Immature natural killer cell (primary cell): Measurements from ENCODE around the gene CSF1. TPM values are rescaled to one million over a fixed set of nuclear protein-coding genes. Genes with fewer than 3 reads are reported as not detected.

Source experiments
- DNase-seq, 3 donors: peaks; one replicate each; pipeline ENCODE4 v3.0.0; 2022; ENCODE audit warnings: mixed read lengths in 1 of 3
- H3K27ac Mint-ChIP-seq, 6 donors: one replicate each; pipeline ENCODE4 v1.8.0; 2020; ENCODE audit warnings: mixed read lengths in 6 of 6, mild to moderate bottlenecking in 5 of 6, inconsistent platforms in 4 of 6, moderate library complexity in 3 of 6
- H3K27me3 Mint-ChIP-seq, 3 donors: one replicate each; pipeline ENCODE4 v1.8.0; 2020 to 2021; ENCODE audit warnings: low read depth in 3 of 3, mild to moderate bottlenecking in 3 of 3, mixed read lengths in 3 of 3, moderate library complexity in 3 of 3, inconsistent platforms in 1 of 3
- H3K36me3 Mint-ChIP-seq, 3 donors: one replicate each; pipeline ENCODE4 v1.8.0; 2020; ENCODE audit warnings: mixed read lengths in 3 of 3, inconsistent platforms in 2 of 3, mild to moderate bottlenecking in 2 of 3
- H3K4me1 Mint-ChIP-seq, 2 donors: one replicate each; pipeline ENCODE4 v1.8.0; 2020; ENCODE audit warnings: inconsistent platforms in 2 of 2, mild to moderate bottlenecking in 2 of 2, mixed read lengths in 2 of 2, moderate library complexity in 1 of 2
- H3K4me3 Mint-ChIP-seq, 5 donors: one replicate each; pipeline ENCODE4 v1.8.0; 2020; ENCODE audit warnings: mild to moderate bottlenecking in 5 of 5, mixed read lengths in 5 of 5, inconsistent platforms in 3 of 5, moderate library complexity in 3 of 5
- H3K9me3 Mint-ChIP-seq, 6 donors: one replicate each; pipeline ENCODE4 v1.8.0; 2020; ENCODE audit warnings: mild to moderate bottlenecking in 6 of 6, mixed read lengths in 6 of 6, inconsistent platforms in 4 of 6, moderate library complexity in 3 of 6
- polyA plus RNA-seq, 3 donors: library from polyadenylated mRNA; unstranded; fragments of 300-500 nt; fragmentation: Illumina TruSeq; gene quantifications; one replicate each; pipeline ENCODE4 v1.2.3, GENCODE V29; 2021

Gene CSF1
- polyA plus RNA-seq, 3 donors from 2014 or later, result 0.55 to 0.97 (median 0.65) TPM

DNA sequence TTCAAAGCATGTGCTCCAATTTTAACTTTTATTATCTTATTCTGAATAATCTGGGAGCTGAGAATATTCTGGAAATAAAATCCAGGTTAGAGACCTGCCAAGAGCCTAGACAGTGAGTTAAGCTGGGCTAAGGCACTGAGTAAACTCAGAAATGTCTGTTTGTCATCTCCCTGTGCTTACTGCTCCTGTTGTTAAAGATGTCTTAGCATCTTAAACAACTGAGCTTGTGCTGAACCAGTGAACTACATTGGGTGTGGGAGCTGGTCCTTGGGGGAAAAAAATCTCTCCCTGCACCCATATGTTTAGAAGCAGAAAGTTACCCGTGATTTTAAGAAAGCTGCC, 49.0 kb downstream of the CSF1 start:
- no peaks in the 10 kb centered on the region for H3K36me3 Mint-ChIP-seq
- H3K27me3 Mint-ChIP-seq, result peaks cover 0 to 15% (median 12%) of the 10 kb centered on the region in 3 donors
- H3K4me1 Mint-ChIP-seq, result no peaks in the 10 kb centered on the region
- no peak overlapping the region for H3K27ac Mint-ChIP-seq
- no peak overlapping the region for H3K4me3 Mint-ChIP-seq
- no peaks in the 10 kb centered on the region for H3K9me3 Mint-ChIP-seq
- DNase-seq, result no peak

DNA sequence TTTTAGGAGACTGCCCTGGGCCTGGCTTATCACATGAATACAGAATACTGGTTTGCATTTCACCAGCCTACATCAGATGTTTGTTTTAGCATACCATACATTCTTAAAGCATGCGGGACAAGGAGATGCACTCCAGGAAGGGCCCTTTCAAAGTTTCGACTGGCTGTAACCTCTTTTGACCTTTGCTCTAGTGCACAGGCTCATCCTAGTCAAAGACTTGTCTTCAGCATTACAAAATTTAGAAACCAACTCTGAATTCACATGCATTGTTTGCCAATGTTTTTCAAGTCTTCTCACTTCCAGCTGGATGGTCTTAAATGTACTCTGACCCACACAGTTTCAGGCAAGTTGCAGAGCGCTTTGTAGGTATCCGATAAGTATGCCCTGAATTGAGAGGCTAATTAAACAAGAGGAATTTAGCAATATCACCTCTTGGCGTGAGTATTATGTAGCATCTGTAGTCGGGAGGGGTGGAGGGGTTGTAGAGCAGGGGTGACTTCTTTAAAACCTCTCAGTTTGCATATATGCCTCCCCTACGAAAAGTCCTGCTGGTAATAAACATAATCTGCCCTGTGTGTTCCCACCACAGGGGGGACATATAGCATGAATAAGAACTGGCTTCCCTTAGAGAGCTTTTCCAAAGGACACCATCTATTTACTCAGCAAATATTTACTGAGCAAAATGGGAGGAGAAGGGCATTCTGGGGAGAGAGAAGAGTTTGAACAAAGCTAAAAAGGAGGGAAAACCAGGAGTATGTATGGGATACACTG, 49.5 kb downstream of the CSF1 start:
- no peaks in the 10 kb centered on the region for H3K9me3 Mint-ChIP-seq
- H3K27ac Mint-ChIP-seq, result no peak overlapping the region
- H3K4me1 Mint-ChIP-seq, result no peaks in the 10 kb centered on the region
- no peak overlapping the region for H3K4me3 Mint-ChIP-seq
- peaks cover 0 to 4% (median 0%) of the 10 kb centered on the region in 3 donors for H3K36me3 Mint-ChIP-seq
- no peak for DNase-seq
- H3K27me3 Mint-ChIP-seq, result peaks cover 0 to 14% (median 12%) of the 10 kb centered on the region in 3 donors

DNA sequence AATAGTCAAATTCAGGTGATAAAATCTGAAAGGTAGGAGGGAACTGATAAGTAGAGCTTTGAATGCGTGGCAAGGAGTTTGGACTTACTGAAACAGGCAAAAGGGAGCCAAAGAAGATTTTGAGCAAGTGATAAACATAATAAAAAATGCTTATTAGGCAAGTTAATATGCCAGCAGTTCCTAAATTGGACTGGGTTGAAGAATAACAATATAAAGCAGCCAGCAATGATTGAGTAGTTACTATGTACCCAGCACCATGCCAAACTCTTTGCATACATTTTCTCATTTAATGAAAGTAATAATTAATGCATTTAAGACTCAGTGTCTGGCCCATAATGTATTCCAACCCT, 50.1 kb downstream of the CSF1 start:
- H3K27me3 Mint-ChIP-seq, result peaks cover 0 to 14% (median 11%) of the 10 kb centered on the region in 3 donors

DNA sequence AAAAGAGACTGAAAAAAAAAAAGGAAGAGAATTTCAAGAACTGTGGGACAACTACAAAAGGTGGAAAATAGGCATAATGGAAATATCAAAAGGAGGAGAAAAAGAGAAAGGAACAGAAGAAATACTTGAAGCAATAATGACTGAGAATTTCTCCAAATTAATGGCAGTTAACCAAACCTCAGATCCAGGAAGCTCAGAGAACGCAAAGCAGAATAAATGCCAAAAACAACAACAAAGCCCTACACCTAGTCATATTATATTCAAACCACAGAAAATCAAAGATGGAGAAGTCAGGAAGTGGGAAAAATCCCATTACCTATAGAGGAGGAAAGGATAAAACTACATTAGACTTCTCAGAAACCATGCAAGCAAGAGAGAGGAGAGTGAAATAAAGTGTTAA, 53.2 kb downstream of the CSF1 start:
- no peaks in the 10 kb centered on the region for H3K4me1 Mint-ChIP-seq
- no peak for DNase-seq
- peaks cover 0 to 8% (median 0%) of the 10 kb centered on the region in 3 donors for H3K36me3 Mint-ChIP-seq
- H3K4me3 Mint-ChIP-seq, result no peak overlapping the region
- H3K27ac Mint-ChIP-seq, result no peak overlapping the region
- H3K27me3 Mint-ChIP-seq, result peaks cover 4 to 12% (median 11%) of the 10 kb centered on the region in 3 donors
- no peaks in the 10 kb centered on the region for H3K9me3 Mint-ChIP-seq

More for the DNA sequence above, 50.1 kb downstream of the CSF1 start:
- Mint-ChIP-seq H3K4me3 (no peak overlapping the region), H3K4me1 (no peaks in the 10 kb centered on the region), H3K9me3 (no peaks in the 10 kb centered on the region), H3K36me3 (peaks cover 0 to 8% (median 0%) of the 10 kb centered on the region in 3 donors), H3K27ac (no peak overlapping the region)
- no peak for DNase-seq

DNA sequence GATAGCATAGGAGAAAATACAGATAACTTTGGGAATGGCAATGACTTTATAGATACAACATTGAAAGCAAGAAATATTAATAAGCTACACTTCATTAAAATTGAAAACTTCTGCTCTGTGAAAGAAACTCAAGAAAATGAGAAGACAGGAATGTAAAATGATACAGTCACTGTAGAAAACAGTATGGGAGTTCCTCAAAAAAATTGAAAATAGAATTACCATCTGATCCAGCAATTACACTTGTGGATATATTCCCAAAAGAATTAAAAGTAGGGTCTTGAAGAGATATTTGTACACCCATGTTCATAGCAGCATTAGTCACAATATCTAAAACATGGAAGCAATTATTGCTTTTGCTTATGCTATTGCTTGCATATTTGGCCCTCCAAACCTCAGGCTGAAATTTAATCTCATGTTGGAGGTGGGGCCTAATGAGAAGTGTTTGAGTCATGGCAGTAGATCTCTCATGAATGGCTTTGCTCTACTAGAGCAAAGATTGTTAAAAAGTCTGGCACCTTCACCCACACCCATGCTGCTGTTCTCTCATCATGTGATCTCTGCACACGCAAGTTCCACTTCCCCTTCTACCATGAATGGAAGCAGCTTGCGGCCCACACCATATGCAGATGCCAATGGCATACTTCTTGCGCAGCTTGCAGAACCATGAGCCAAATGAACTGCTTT, 58.6 kb downstream of the CSF1 start:
- no peak for DNase-seq
- Mint-ChIP-seq H3K27ac (no peak overlapping the region), H3K36me3 (peaks cover 0 to 8% (median 0%) of the 10 kb centered on the region in 3 donors), H3K27me3 (peaks cover 5 to 11% (median 6%) of the 10 kb centered on the region in 3 donors), H3K4me1 (no peaks in the 10 kb centered on the region), H3K4me3 (no peak overlapping the region), H3K9me3 (no peaks in the 10 kb centered on the region)

DNA sequence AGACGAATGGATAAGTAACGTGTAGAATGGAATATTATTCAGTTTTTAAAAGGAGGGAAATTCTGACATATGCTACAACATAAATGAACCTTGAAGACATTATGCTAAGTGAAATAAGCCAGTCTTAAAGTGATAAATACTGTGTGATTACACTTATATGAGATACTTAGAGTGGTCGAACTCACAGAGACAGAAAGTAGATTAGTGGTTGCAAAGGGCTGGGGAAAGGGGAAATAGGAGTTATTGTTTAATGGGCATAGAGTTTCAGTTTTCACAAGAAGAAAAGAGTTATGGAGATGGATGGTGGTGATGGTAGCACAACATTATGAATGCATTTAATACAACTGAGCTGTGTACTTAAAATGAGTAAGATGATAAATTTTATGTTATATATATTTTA, 59.3 kb downstream of the CSF1 start:
- Mint-ChIP-seq H3K9me3 (no peaks in the 10 kb centered on the region), H3K4me1 (no peaks in the 10 kb centered on the region), H3K4me3 (no peak overlapping the region), H3K27ac (no peak overlapping the region), H3K36me3 (peaks cover 0 to 7% (median 0%) of the 10 kb centered on the region in 3 donors), H3K27me3 (peaks cover 5 to 11% (median 7%) of the 10 kb centered on the region in 3 donors)
- no peak for DNase-seq

DNA sequence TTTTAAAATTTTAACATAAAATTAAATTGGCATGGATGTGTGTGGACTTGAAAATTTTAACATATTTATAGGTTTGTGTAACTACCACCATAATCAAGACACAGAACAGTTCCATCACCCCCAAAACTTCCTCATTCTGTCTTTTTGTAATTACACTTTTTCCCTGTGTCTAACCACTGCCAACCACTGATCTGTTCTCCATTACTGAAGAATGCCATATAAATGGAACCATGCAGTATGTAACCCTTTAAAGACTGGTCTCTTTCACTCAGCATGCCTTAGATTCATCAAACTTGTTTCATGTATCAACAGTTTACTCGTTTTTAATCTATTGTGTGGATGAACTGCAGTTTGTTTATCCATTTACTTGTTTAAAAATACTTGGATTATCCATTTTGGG, 60.9 kb downstream of the CSF1 start:
- DNase-seq, result no peak
- Mint-ChIP-seq H3K9me3 (no peaks in the 10 kb centered on the region), H3K36me3 (no peaks in the 10 kb centered on the region), H3K4me3 (no peak overlapping the region), H3K27ac (no peak overlapping the region), H3K4me1 (no peaks in the 10 kb centered on the region), H3K27me3 (peaks cover 5 to 11% (median 7%) of the 10 kb centered on the region in 3 donors)

DNA sequence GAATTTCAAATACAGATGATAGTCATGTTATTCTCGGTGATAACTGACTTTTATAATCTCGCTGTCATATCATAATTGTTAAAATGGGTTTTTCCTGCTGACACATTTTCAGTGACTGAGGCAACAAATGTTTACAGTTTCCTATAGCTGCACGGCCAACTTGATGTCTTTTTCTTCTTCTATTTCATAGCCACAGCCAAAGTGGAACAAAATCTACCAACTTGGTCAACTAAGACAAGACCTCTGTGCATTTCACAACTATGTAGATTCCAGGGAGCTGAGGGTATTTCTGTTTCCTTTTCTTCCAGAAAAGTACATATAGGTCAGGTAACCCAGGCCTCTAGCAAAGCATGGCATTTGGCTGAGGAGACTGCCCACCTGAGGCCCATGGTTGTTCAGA, 63.5 kb downstream of the CSF1 start:
- Mint-ChIP-seq H3K27ac (no peak overlapping the region), H3K9me3 (no peaks in the 10 kb centered on the region), H3K27me3 (peaks cover 6 to 12% (median 8%) of the 10 kb centered on the region in 3 donors), H3K4me1 (no peaks in the 10 kb centered on the region), H3K4me3 (no peak overlapping the region), H3K36me3 (peaks cover 0 to 4% (median 0%) of the 10 kb centered on the region in 3 donors)
- no peak for DNase-seq

DNA sequence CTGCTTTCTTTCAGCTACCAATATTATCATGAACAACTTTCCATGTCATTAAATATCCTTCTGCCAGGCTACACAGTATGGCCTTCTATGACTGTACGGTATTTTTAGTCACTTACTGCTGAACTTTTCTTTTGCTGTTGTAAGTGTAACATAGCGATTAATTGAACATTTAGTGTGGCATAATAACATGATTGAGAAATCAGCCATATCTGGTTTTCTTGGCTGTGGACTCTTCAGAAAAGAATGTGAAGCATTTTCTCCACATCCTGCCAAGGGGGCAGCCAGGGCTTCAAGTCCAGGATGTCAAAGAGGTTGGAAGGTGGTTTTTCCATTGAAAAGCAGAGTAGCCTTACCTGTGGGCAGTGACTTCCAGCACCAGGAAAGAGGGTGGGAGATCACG, 65.1 kb downstream of the CSF1 start:
- no peaks in the 10 kb centered on the region for H3K9me3 Mint-ChIP-seq
- no peak for DNase-seq
- H3K27ac Mint-ChIP-seq, result no peak overlapping the region
- H3K4me1 Mint-ChIP-seq, result no peaks in the 10 kb centered on the region
- peaks cover 0 to 4% (median 0%) of the 10 kb centered on the region in 3 donors for H3K36me3 Mint-ChIP-seq
- no peak overlapping the region for H3K4me3 Mint-ChIP-seq
- H3K27me3 Mint-ChIP-seq, result peaks cover 7 to 10% (median 8%) of the 10 kb centered on the region in 3 donors

DNA sequence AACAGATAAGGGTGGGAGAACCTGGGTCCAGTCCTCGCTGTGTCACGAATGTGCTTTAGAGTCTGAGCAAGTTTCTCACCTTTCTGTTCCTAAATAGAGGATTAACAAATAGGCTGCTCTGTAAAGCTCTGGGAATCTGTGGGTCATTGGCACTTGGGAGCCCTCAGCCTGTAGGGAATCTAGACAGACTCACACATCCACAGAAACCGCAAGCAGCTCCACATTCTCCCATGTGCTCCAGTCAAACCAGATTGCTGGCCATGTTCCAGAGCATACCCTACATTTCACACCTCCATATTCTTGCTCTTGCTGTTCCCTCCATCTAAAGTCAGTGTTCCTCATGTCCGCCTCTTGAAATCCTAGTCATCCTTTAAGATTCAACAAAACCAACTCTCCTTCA, 66.1 kb downstream of the CSF1 start:
- H3K27me3 Mint-ChIP-seq, result peaks cover 4 to 8% (median 7%) of the 10 kb centered on the region in 3 donors
- no peaks in the 10 kb centered on the region for H3K4me1 Mint-ChIP-seq
- no peaks in the 10 kb centered on the region for H3K9me3 Mint-ChIP-seq
- peaks cover 0 to 4% (median 0%) of the 10 kb centered on the region in 3 donors for H3K36me3 Mint-ChIP-seq
- peak overlapping the region in 1 of 6 donors; percentile 18 for H3K27ac Mint-ChIP-seq
- no peak overlapping the region for H3K4me3 Mint-ChIP-seq
- DNase-seq, result no peak

DNA sequence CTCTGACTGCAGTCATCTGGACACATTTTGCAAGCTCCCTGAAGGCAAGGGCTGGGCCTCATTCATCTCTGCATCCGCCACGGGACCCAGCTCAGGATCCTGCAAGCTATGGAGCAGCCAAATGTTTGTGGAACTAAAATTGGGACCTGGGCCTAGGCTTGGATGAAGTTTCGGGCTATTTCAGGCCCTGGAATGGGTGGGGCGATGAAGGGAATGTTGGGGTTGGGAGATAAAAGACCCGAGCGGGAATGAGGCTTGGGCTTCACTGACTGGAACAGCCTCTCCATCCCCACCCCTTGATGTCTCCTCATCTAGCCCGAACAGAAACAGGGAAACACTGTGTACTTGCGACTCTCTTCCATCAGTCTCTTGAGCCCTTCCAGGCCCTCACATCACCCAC, 66.6 kb downstream of the CSF1 start:
- no peak overlapping the region for H3K27ac Mint-ChIP-seq
- H3K4me3 Mint-ChIP-seq, result no peak overlapping the region
- H3K4me1 Mint-ChIP-seq, result no peaks in the 10 kb centered on the region
- H3K36me3 Mint-ChIP-seq, result peaks cover 0 to 4% (median 0%) of the 10 kb centered on the region in 3 donors
- DNase-seq, result no peak
- peaks cover 4 to 8% (median 7%) of the 10 kb centered on the region in 3 donors for H3K27me3 Mint-ChIP-seq
- no peaks in the 10 kb centered on the region for H3K9me3 Mint-ChIP-seq

DNA sequence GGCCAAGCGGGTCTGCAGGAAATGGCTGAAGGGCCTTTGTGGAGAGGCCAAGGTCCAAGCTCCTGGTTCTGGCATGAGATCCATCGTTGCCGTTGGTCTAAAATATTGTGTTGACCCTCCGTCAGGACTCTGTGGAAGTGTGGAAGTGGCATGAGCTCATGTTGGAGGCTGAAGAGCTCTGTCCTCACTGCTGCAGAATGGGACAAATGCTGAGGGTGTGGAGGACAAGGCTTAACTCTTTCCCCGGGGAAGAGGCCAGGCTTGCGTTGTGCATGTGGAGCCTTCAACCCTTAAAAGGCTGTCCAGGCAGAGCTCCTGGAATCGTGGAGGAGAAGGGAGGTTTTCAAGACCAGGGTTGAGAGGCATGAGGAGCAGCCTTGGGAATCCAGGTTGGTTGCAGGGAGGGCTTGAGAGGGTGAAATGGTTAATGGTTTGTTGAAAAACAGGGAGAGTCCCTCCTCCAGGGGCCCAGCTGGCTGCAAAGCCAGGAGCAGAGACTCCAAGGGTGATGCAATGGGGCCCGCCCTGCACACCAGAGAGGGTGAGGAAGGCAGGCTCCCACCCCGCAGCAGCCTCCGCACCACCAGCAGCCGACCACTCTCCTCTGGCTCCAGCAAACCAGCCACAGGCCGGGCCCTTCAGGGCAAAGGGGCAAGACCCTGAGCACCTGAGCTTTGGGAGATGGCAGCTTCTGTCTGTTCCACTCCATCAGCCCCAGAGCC, 67.2 kb downstream of the CSF1 start:
- no peak overlapping the region for H3K27ac Mint-ChIP-seq
- H3K4me3 Mint-ChIP-seq, result no peak overlapping the region
- no peaks in the 10 kb centered on the region for H3K9me3 Mint-ChIP-seq
- H3K36me3 Mint-ChIP-seq, result peaks cover 0 to 4% (median 0%) of the 10 kb centered on the region in 3 donors
- no peak for DNase-seq
- H3K4me1 Mint-ChIP-seq, result no peaks in the 10 kb centered on the region
- H3K27me3 Mint-ChIP-seq, result peaks cover 4 to 8% (median 7%) of the 10 kb centered on the region in 3 donors

DNA sequence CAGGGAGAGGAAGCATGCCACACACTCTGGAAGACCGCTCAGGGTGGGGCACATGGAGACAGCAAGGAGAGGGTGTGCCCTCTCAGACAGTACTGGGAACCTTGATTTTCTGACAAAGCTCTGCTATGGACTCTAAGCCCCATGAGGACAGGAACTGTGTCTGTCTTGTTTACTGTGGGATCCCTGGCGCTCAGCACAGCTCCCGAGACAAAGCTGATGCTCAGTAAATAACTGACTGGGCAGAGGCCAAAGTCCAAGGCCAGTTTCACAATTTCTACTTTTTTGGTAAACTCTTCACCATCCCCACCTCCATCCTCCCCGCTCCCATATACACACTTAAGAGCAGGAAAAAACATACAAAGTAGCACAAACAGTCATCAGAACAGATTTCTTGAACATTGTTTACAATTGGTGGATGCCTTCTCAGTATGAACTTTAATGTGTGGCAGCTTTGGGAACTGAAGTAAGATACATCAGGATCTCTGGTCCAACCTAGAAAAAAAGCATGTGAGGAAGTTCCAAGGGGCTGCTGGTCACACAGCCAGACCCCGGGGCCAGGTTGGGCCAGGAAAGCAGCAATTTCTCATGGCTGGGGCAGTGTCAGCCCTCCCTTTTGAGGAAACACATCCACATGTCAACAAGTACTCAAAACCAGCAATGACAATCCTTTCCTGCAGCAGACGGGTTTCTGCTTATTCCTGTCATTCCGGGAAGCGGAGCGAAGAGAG, 68.3 kb downstream of the CSF1 start:
- DNase-seq, result no peak
- peaks cover 0 to 4% (median 0%) of the 10 kb centered on the region in 3 donors for H3K36me3 Mint-ChIP-seq
- no peak overlapping the region for H3K27ac Mint-ChIP-seq
- no peaks in the 10 kb centered on the region for H3K4me1 Mint-ChIP-seq
- H3K27me3 Mint-ChIP-seq, result peaks cover 7 to 8% (median 7%) of the 10 kb centered on the region in 3 donors
- H3K9me3 Mint-ChIP-seq, result no peaks in the 10 kb centered on the region
- H3K4me3 Mint-ChIP-seq, result no peak overlapping the region
